ENCODE data around the gene DNAJB5.

DNAJB5 gene

GRCh38 chr9:35029241-35029640 is 39.7 kb downstream of the DNAJB5 start:
- Histone ChIP-seq H3K36me3 (ENCODE audit: control insufficient read depth in 1 of 2, insufficient read depth in 2 of 2, low read depth in 1 of 2, low read length in 2 of 2) (peaks cover 3 to 38% of the 10 kb centered on the region in 2 experiments), H3K9me3 (ENCODE audit: control insufficient read depth, low read length) (no peaks in the 10 kb centered on the region), H2AK5ac (ENCODE audit: low read length, severe bottlenecking) (no peak overlapping the region), H3K4me2 (ENCODE audit: low read length, poor library complexity, severe bottlenecking) (no peak overlapping the region), H3K27me3 (ENCODE audit: control insufficient read depth in 1 of 2, insufficient read depth in 1 of 2, low read length in 2 of 2) (no peaks in the 10 kb centered on the region), H3K18ac (ENCODE audit: low read depth in 1 of 2, low read length in 2 of 2) (no peak overlapping the region), H4K8ac (ENCODE audit: low read length) (no peak overlapping the region), H3K4me3 (ENCODE audit: insufficient read depth in 1 of 2, low read depth in 1 of 2, low read length in 2 of 2) (no peak overlapping the region), H3K4ac (ENCODE audit: low read depth in 1 of 2, low read length in 2 of 2) (no peak overlapping the region), H2AFZ (ENCODE audit: low read depth, low read length) (no peak overlapping the region), H2BK12ac (ENCODE audit: low read length in 2 of 2) (no peak overlapping the region), H3K4me1 (ENCODE audit: control insufficient read depth, insufficient read depth, low read depth, low read length) (peaks cover 1% of the 10 kb centered on the region), H2BK120ac (ENCODE audit: low read depth, low read length) (no peak overlapping the region), H3K23ac (ENCODE audit: low read length in 2 of 2) (no peak overlapping the region), H2BK15ac (ENCODE audit: low read depth, poor library complexity, severe bottlenecking) (no peak overlapping the region), H3K14ac (ENCODE audit: low read length in 2 of 2) (no peak overlapping the region), H3K9ac (ENCODE audit: low read length) (no peak overlapping the region), H3K79me1 (replicated peaks; ENCODE audit: low read length, poor library complexity, severe bottlenecking) (no peaks in the 10 kb centered on the region), H4K91ac (ENCODE audit: low read length) (no peak overlapping the region), H3K27ac (ENCODE audit: low read length, poor library complexity, severe bottlenecking) (no peak overlapping the region), H2BK5ac (ENCODE audit: low read depth, low read length, poor library complexity, severe bottlenecking) (no peak overlapping the region)
- WGBS: 95% methylated on average over 3 of the region's 4 CpGs
- DNase-seq: no peak

DNA sequence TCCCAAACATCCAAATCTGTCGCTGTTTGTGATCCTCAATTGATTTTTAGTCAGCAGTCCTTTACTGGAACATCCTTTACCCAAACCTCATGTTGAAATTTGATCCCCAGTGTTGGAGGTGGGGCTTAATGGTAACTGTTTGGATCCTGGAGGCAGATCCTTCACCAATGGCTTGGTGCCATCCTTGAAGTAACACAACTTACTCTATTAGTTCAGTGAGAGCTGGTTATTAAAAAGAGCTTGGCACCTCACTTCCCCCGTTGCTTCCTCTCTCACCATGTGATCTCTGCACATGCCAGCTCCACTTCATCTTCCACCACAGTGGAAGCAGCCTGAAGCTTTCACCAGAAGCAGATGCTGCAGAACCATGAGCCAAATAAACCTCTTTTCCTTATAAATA is 40.3 kb downstream of the DNAJB5 start:
- Histone ChIP-seq H3K18ac (ENCODE audit: low read depth in 1 of 2, low read length in 2 of 2) (no peak overlapping the region), H3K4me3 (ENCODE audit: insufficient read depth in 1 of 2, low read depth in 1 of 2, low read length in 2 of 2) (no peak overlapping the region), H3K4ac (ENCODE audit: low read depth in 1 of 2, low read length in 2 of 2) (no peak overlapping the region), H3K4me2 (ENCODE audit: low read length, poor library complexity, severe bottlenecking) (no peak overlapping the region), H3K36me3 (ENCODE audit: control insufficient read depth in 1 of 2, insufficient read depth in 2 of 2, low read depth in 1 of 2, low read length in 2 of 2) (peaks cover 6 to 36% of the 10 kb centered on the region in 2 experiments), H3K9me3 (ENCODE audit: control insufficient read depth, low read length) (no peaks in the 10 kb centered on the region), H3K79me1 (replicated peaks; ENCODE audit: low read length, poor library complexity, severe bottlenecking) (no peaks in the 10 kb centered on the region), H3K27ac (ENCODE audit: low read length, poor library complexity, severe bottlenecking) (no peak overlapping the region), H3K14ac (ENCODE audit: low read length in 2 of 2) (no peak overlapping the region), H3K4me1 (ENCODE audit: control insufficient read depth, insufficient read depth, low read depth, low read length) (peaks cover 1% of the 10 kb centered on the region), H3K27me3 (ENCODE audit: control insufficient read depth in 1 of 2, insufficient read depth in 1 of 2, low read length in 2 of 2) (no peaks in the 10 kb centered on the region), H3K23ac (ENCODE audit: low read length in 2 of 2) (no peak overlapping the region), H2BK5ac (ENCODE audit: low read depth, low read length, poor library complexity, severe bottlenecking) (no peak overlapping the region), H2AFZ (ENCODE audit: low read depth, low read length) (no peak overlapping the region), H2BK120ac (ENCODE audit: low read depth, low read length) (no peak overlapping the region), H2BK15ac (ENCODE audit: low read depth, poor library complexity, severe bottlenecking) (no peak overlapping the region), H4K91ac (ENCODE audit: low read length) (no peak overlapping the region), H2BK12ac (ENCODE audit: low read length in 2 of 2) (no peak overlapping the region), H4K8ac (ENCODE audit: low read length) (no peak overlapping the region), H2AK5ac (ENCODE audit: low read length, severe bottlenecking) (no peak overlapping the region), H3K9ac (ENCODE audit: low read length) (no peak overlapping the region)
- 98% methylated on average over 2 of the region's 2 CpGs for WGBS
- DNase-seq: no peak

DNA sequence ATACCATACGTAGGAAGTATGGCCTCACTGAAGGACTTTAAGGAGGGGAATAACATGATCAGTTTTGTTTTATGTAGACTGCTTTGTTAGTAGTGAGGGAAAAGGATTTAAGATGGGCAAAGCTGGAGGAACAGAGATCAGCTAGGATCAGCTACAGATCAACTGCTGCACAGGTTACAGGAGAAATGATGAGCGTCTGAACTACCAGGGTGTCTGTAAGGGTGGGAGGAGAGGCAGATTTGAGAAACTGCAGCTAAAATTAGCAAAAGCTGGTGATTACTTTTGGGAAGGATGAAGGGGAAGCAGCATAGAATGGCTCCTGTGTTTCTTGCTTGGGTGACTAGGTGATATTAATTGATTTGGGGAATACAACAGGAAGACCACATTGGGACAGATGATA is 43.6 kb downstream of the DNAJB5 start:
- Histone ChIP-seq H3K27ac (ENCODE audit: low read length, poor library complexity, severe bottlenecking) (no peak overlapping the region), H3K4ac (ENCODE audit: low read depth in 1 of 2, low read length in 2 of 2) (no peak overlapping the region), H3K4me1 (ENCODE audit: control insufficient read depth, insufficient read depth, low read depth, low read length) (no peaks in the 10 kb centered on the region), H3K79me1 (replicated peaks; ENCODE audit: low read length, poor library complexity, severe bottlenecking) (no peaks in the 10 kb centered on the region), H2BK120ac (ENCODE audit: low read depth, low read length) (no peak overlapping the region), H2AFZ (ENCODE audit: low read depth, low read length) (no peak overlapping the region), H3K27me3 (ENCODE audit: control insufficient read depth in 1 of 2, insufficient read depth in 1 of 2, low read length in 2 of 2) (no peaks in the 10 kb centered on the region), H2AK5ac (ENCODE audit: low read length, severe bottlenecking) (no peak overlapping the region), H3K23ac (ENCODE audit: low read length in 2 of 2) (no peak overlapping the region), H4K8ac (ENCODE audit: low read length) (no peak overlapping the region), H3K4me2 (ENCODE audit: low read length, poor library complexity, severe bottlenecking) (no peak overlapping the region), H2BK15ac (ENCODE audit: low read depth, poor library complexity, severe bottlenecking) (no peak overlapping the region), H3K9ac (ENCODE audit: low read length) (no peak overlapping the region), H2BK5ac (ENCODE audit: low read depth, low read length, poor library complexity, severe bottlenecking) (no peak overlapping the region), H3K4me3 (ENCODE audit: insufficient read depth in 1 of 2, low read depth in 1 of 2, low read length in 2 of 2) (no peak overlapping the region), H3K9me3 (ENCODE audit: control insufficient read depth, low read length) (no peaks in the 10 kb centered on the region), H3K18ac (ENCODE audit: low read depth in 1 of 2, low read length in 2 of 2) (no peak overlapping the region), H3K14ac (ENCODE audit: low read length in 2 of 2) (no peak overlapping the region), H4K91ac (ENCODE audit: low read length) (no peak overlapping the region), H3K36me3 (ENCODE audit: control insufficient read depth in 1 of 2, insufficient read depth in 2 of 2, low read depth in 1 of 2, low read length in 2 of 2) (peaks cover 20 to 39% of the 10 kb centered on the region in 2 experiments), H2BK12ac (ENCODE audit: low read length in 2 of 2) (no peak overlapping the region)
- no peak for DNase-seq
- 96% methylated on average over 2 of the region's 2 CpGs for WGBS

GRCh38 chr9:35035851-35036701 is 46.5 kb downstream of the DNAJB5 start:
- Histone ChIP-seq H3K4me2 (ENCODE audit: low read length, poor library complexity, severe bottlenecking) (no peak overlapping the region), H2BK15ac (ENCODE audit: low read depth, poor library complexity, severe bottlenecking) (no peak overlapping the region), H3K4ac (ENCODE audit: low read depth in 1 of 2, low read length in 2 of 2) (no peak overlapping the region), H3K36me3 (ENCODE audit: control insufficient read depth in 1 of 2, insufficient read depth in 2 of 2, low read depth in 1 of 2, low read length in 2 of 2) (peaks cover 18 to 34% of the 10 kb centered on the region in 2 experiments), H3K4me1 (ENCODE audit: control insufficient read depth, insufficient read depth, low read depth, low read length) (no peaks in the 10 kb centered on the region), H3K23ac (ENCODE audit: low read length in 2 of 2) (no peak overlapping the region), H3K18ac (ENCODE audit: low read depth in 1 of 2, low read length in 2 of 2) (no peak overlapping the region), H3K14ac (ENCODE audit: low read length in 2 of 2) (no peak overlapping the region), H3K9me3 (ENCODE audit: control insufficient read depth, low read length) (no peaks in the 10 kb centered on the region), H4K91ac (ENCODE audit: low read length) (no peak overlapping the region), H3K4me3 (ENCODE audit: insufficient read depth in 1 of 2, low read depth in 1 of 2, low read length in 2 of 2) (peak overlapping the region; percentile 12 to 70), H3K9ac (ENCODE audit: low read length) (peak overlapping the region; percentile 78), H3K27ac (ENCODE audit: low read length, poor library complexity, severe bottlenecking) (no peak overlapping the region), H4K8ac (ENCODE audit: low read length) (no peak overlapping the region), H3K27me3 (ENCODE audit: control insufficient read depth in 1 of 2, insufficient read depth in 1 of 2, low read length in 2 of 2) (no peaks in the 10 kb centered on the region), H2AK5ac (ENCODE audit: low read length, severe bottlenecking) (no peak overlapping the region), H2BK12ac (ENCODE audit: low read length in 2 of 2) (no peak overlapping the region), H3K79me1 (replicated peaks; ENCODE audit: low read length, poor library complexity, severe bottlenecking) (no peaks in the 10 kb centered on the region), H2BK120ac (ENCODE audit: low read depth, low read length) (no peak overlapping the region), H2AFZ (ENCODE audit: low read depth, low read length) (no peak overlapping the region), H2BK5ac (ENCODE audit: low read depth, low read length, poor library complexity, severe bottlenecking) (no peak overlapping the region)
- DNase-seq: no peak
- WGBS: 96% methylated on average over 47 of the region's 48 CpGs
